Smooth muscle cell of the brain vasculature (primary cell): Measurements from ENCODE around the gene ZNF22.
"Not testable (repeated sequence)": the region's sequence is repeated elsewhere in the genome, so short reads cannot be mapped to it uniquely, and the experiment has no call there.

Experiments used
- DNase-seq: peaks from one replicate; pipeline ENCODE4 v3.0.0-alpha.2; 2012; ENCODE audit warnings: low read depth, low spot score

ZNF22 gene

DNA sequence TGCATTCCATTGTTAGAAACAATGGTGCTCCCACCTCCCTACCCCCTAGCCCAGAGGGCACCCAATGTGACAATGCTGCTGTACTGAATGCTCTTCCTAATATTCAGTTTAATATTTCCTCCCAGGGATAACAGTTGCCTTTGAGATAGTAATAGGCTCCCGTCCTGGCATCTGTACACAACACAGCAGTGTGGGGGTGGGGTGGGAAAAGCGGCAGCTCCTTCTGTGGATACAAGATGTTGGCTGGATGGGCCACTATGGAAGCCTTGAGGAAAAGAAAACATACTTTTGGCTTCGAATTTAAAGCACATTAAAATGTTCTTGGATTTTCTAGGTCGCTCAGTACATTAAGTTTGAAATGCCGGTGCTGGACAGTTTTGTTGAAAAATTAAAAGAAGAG, 9.2 kb upstream of the ZNF22 start:
- no peak for DNase-seq

DNA sequence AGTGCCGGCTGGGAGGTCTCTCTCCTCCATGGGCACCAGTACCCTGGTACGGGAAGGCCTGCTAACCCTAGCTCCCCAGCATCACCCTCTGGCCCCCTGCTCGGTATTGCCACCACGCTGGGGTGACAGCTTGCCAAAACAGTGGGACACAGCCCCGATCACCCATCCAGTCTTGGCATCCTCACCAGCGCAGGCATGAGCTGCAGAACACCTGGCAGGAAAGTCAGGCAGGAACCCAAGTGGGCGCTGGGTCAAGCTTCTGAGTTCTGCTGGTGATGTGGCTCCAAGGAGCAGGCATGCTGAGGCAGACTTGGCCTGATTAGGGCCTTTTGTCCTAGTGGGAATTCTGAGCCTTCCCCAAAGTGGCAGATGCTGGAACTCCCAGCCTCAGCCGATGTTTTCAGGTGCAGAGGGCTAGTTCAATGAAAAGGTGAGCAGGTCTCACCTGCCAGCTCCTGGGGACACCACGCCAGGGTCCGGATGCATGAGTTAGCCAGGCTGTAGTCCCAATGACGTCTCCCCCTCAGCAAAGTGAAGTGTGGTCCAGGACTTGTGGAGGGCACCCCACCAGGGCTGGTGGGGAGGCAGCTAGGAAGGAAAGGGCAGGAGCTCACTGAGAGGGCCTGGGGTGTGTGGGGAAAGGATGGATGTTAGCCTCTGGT, 8.5 kb upstream of the ZNF22 start:
- DNase-seq, result no peak

DNA sequence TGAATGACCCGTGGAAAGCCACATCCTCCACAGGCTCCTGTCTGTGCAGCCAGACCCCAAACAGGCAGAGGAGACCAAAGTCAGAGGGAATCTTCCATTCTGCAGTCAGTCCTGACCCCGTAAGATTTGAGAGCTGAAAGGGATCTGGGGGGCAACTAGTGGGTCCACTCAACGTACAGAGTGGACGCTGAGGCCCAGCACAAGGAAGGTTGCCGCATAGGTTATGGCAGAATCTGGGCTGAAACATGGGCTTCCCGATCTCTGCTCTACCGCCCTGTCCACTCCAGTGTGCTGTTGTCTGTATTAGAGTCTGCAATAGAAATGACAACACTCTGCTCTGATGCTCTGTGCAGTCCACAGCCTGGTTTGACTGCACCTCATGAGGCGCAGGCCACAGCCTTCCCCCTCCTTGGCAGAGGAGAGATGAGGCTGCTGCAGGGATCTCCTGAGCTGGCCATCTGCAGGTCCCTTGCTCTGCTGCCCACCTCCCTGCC, 7.9 kb upstream of the ZNF22 start:
- no peak for DNase-seq

DNA sequence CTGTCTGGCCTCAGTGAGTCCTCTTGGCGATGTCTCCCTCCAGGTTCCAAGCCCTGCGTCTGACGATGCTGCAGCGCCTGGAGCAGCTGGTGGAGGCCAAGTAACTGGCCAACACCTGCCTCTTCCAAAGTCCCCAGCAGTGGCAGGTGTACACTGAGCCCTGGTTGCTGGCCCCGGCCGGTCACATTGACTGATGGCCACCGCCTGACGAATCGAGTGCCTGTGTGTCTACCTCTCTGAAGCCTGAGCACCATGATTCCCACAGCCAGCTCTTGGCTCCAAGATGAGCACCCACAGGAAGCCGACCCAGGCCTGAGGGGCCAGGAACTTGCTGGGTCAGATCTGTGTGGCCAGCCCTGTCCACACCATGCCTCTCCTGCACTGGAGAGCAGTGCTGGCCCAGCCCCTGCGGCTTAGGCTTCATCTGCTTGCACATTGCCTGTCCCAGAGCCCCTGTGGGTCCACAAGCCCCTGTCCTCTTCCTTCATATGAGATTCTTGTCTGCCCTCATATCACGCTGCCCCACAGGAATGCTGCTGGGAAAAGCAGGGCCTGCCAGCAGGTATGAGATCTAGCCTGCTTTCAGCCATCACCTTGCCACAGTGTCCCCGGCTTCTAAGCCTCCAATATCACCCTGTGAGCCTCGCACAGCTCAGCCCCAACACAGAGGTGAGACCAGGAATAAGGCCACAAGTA, 7.3 kb upstream of the ZNF22 start:
- DNase-seq, result no peak

DNA sequence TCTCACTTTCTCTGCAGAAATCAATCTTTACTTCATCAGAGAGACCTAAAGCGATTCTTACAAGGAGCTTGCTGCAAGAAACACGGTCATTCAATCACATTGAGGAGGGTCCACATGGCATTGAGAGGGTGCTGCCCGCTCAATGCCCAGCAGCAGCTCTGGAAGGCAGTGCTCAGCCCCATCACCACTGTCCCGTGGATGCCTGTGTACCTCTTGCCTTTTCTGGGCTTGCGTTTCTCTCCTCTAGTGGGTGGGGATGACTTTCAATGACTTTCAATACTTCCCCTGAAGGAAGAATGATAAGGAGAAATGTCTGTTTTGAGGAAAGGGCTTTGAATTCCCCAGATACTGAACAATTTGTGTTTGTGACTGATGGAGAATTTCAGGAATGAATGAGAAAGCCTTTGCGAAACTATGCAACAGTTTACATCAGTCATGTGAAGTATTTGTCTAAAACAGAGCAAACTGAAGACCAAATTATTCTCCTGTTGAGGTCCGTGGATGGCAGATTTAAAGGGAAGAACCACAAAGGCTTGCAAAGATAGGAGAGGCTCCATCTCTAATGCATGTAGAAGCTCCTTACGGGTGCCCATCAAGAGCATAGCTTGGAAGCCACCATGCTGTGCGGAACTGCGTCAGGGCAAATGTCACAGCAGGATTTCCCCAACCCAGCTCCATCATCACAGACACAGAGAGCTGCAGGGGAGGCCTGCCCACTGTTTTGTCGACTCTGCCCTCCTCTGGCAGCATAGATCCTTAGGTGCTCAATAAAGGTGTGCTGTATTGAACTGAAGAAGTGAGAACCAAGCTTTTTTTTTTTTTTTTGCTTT, 6.6 kb upstream of the ZNF22 start:
- no peak for DNase-seq

DNA sequence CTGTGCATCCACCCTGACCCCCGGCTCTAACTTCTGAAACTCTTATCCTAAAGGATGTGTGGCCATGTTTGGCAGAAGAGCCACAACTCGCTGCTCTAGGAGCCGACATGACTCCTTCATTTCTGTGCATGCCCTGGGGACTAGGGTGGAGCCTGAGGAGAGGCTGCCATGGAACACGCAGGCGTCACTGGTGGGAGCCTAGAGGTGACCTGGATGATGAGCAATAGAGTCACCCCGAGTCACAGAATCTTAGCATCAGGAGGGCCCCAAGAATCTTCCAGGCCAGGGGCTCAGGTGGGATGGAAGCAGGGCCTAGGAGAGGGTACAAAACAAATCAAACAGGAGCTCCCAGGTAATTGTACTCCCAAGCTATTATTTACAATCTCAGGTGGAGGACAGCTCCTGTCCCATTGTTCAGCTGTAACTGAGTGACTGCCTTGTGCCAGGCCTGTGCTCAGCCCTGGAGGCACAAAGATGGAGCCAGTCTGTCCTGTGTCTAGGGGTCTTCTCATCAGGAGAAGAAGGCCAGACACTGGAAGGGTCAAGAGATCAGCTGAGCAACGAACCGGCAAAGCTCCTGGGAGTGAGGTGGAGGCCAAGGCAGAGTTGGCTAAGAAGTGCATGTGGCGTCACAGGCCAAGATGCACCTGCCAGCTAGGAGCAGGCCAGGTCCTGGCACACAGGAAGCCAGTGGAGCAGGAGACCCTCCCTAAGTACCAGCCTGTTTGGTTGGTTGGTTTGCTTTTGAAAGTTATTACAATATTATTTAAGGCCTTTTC, 5.8 kb upstream of the ZNF22 start:
- DNase-seq, result no peak

DNA sequence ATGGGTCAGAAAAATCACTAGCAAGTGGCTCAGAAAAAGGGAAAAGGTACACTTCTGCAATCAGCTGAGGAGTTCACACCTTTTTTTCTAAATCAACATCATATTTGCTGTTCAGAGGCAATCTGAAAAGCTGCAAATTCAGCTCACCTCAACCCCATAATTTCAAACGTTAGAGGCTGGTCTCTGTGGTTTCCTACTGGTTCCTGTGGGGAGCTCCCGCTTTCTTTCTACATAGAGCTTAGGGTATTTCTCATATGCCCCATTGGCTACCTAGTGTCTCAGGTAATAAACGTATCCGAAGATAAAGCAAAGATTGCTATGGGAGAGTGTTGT, 5.2 kb upstream of the ZNF22 start:
- no peak for DNase-seq

DNA sequence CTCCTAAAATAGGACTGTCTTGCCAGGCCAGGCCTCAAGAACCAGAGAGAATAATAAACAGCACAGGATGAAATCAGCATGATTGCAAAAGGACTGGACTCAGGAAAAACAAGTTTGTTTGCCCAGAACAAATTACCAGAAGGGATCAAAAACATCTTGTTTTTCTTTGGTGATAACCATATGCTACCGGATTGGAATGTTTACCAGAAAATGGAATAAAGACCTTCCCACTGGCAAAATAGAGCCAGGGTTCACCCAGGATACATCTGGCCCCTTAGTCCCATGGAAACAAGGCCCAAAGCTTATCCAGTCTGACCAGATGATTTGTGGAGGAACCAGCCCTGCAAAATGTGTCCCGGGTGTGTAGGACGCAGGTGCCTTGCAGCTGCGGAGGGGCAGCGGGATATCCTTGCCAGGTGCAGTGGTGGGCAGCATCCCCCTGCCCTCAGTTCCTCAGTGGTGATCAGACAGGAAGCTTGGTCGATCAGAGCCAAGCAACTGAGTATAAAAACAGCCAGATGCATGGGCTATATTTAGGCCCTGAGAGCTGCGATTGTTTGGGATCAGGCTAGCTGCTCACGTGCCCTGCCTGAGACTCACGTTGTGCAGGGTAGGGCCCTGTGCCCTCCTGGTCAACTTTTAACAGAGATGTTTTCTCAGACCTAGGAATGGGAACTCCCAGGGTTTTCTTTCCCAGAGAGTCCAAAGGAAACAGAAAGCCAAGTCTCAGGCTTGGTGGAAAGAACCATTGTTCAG, 4.6 kb upstream of the ZNF22 start:
- peak; percentile 86 for DNase-seq

DNA sequence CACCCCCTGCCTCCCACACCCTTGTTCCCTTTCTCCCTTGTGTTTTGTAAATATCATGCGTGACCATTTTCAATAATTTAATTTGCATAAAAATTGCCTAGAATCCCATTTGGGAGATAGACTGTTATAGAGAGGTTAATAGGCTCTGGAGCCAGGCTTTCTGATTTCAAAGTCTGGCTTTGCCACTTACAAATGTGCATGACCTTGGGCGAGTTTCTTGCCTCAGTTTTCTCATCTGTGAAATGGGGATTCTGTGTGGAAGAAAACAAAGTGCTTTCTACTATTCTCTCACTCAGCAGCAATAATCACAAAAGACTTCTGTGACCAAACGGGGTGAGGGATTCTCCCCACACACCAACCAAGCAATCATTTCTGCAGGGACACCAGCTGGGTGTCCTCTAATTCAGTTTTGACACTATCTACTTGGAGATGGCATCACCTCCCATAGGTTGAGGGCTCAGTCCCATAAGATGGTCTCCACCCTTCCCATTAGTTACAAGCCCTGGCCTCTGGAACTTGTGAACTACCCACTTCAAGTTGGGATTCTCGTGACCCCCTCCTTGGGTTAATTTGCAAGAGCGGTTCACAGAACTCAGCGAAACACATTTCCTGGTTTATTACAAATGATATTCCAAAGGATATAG, 3.5 kb upstream of the ZNF22 start:
- no peak for DNase-seq

DNA sequence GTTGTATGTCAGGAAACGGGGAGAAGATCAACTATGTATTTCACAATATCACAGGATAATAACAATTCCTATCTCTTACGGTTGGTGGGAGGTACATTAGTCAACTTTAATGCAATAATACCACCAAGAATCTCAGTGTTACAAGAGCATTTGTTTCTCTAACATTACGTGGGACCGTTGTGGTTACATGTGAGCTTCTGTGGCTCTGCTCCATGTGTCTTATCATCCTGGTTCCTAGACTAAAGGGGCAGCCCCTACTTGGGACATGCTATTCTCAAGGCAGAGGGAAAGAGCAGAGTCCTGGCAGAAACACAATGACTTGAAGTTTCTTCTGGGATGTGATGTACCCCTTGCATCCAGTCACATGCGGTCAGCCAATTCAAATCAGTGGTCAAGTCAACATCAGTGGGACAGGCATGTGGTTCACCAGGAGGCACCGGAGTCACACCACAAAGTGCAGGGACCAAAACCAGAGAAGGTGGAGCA, 2.5 kb upstream of the ZNF22 start:
- DNase-seq, result no peak

DNA sequence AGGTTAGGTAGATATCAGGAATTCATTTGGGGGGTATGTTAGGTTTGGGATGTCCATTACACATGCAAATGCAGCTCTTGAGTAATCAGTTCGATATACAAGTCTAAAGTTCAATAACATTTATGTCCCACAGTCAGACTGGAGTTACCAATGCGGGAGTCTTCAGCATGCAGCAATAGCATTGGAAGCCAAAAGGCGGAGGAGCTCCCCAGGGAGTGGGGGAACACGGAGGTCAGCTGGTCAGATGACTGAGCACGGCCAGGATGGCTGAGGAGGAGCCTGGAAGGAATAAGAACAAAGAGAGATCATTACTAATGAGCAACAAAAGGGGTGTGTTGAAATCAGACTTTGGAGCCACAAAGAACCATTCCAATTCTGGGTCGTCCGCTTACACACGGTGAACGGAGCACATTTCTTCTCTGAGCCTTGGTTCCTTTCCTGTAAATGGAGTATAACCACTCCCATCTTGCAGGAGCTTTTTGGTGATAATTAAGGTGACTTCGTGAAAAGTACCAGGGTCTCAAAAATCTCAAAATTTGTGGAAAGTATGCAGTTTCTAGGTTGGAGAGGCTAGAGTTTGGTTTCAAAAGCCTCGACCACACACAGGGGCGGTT, 478 bp upstream of the ZNF22 start:
- no peak for DNase-seq

DNA sequence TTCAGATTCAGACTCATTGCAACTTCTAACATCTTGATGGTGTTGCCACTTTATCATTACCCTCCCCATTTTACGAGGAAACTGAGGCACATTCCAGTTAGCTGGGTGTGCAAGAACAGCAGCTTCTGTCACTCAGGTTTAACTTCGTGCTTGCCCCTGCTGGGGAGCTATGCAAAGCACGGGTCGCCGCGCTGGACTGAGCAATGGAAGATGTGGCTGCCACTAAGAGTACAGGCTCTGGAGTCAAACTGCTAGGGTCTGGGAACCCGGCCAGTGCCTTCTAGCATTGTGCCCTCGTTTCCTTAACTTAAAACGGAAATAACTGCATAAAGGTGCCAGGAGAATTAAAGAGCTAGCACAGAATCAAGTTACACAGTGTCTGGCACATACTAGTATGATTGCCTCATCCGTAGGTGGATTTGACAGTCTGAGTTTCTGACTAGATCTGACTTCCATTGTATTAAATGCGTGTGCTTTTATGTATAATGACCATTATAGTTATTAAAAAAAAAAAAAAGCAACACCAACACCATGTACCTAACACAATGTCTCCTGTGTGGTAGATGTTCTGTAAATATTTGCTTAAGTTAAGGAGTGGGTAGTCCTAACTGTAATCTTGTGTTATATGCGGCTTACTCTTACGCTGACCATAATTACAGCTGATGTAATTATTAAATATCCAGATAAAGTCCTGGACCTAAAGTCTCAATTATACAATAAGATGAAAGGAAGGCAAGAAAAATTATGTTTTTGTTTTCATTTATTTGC, 842 bp downstream of the ZNF22 start:
- DNase-seq, result no peak

DNA sequence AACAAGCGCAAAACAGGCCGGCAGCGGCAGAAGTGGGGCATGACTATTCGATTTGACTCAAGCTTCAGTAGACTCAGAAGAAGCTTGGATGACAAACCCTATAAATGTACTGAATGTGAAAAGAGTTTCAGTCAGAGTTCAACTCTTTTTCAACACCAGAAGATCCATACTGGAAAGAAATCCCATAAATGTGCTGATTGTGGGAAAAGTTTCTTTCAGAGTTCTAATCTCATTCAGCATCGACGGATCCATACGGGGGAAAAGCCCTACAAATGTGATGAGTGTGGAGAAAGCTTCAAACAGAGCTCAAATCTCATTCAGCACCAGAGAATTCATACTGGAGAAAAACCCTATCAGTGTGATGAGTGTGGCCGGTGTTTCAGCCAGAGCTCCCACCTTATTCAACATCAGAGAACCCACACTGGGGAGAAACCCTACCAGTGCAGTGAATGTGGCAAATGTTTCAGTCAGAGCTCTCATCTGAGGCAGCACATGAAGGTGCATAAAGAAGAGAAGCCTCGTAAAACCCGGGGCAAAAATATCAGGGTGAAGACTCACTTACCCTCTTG, 2.8 kb downstream of the ZNF22 start:
- no peak for DNase-seq

DNA sequence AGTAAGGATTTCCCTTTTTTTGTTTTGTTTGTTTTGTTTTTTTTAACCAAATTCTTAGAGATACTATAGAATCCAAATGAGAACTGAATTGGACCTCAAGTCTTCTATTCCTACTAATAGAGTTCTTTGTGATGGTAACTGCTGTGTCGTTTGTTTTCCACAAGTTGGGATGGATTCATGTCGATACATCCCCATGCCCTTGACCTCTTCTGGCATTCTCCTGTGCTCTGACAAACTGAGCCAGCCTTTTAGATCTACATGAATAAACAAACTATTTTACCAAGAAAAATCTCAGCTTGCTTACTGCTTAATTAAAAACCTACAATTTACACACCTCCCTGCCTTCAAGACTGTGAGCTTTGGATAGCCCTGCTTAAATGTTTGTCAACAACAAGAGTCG, 3.9 kb downstream of the ZNF22 start:
- DNase-seq, result no peak

DNA sequence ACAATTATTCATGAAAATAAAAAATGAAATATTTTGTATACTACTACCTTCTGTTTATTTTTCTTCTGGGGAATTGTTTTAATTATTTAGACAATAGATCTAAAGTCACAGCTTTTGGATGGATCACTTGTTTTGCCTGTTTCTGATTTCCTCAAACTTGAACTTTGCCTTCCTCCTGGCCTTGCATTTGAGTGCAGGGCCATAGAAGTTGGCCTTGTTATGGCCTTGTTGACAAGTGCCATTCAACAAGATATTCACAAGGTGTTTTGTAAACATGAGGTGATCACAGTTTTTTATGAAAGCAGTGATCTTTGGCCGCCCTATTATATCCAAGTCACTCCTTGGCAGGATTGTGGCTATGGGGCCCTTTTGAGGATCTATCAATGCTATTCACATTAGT, 4.6 kb downstream of the ZNF22 start:
- no peak for DNase-seq

DNA sequence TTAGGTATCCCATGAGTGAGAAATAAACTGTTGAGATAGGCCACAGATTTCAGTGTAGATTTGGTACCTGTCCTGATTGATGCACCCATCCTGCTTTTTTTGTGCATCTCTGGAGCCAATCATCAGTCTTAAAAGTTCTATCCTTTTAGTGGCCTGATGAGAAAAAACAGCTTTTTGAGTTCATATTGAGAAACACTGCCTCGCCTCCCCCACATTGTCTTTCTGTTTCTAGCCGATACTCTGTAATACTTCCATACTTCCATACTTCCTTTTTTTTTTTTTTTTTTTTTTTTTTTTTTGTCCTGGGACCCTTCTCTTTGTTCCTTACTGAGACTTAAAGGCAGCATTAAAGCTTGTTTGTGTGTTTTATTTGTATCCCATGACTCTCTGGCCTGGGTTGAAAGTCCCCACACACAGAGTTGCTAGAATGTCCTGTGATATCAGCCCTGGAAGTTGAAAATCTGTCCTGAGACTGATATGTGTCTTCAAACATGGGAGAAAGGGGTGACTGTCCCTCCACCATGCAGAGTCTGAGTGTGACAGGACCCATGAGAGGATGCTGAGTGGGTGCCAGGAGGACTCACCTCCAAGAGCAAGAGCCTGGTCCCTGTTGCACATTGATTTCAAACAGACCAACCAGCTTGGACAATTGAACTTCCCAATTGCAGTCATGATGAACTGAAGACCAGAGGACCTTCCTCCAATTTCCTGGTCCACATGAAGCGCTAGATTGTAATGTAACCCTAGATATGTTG, 5.7 kb downstream of the ZNF22 start:
- DNase-seq, result no peak

DNA sequence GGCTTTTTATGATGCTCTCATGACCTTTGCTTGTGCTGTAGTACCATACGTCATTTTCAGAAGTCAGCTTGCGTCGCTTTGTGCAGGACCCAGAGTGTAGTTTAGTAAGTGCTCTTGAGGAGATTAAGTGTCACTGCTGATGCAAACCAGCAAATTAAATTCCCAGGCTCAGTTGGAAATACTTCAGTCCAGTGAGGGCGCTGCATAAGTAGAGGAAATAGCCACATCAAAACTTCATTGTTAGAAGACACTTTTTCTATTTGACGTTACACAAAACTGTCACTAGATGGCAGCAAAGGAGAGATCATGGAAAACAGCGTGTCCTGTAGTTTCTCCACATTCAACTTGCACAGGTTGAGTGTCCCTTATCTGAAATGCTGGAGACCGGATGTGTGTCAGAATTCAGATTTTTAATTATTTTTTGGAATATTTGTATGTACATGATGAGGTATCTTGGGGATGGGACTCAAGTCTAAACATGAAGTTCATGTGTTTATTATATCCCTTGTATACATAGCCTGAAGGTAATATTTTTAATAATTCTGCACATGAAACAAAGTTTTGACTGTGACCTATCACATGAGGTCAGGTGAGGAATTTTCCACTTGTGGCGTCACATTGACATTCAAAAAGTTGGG, 7.9 kb downstream of the ZNF22 start:
- peak; percentile 62 for DNase-seq

DNA sequence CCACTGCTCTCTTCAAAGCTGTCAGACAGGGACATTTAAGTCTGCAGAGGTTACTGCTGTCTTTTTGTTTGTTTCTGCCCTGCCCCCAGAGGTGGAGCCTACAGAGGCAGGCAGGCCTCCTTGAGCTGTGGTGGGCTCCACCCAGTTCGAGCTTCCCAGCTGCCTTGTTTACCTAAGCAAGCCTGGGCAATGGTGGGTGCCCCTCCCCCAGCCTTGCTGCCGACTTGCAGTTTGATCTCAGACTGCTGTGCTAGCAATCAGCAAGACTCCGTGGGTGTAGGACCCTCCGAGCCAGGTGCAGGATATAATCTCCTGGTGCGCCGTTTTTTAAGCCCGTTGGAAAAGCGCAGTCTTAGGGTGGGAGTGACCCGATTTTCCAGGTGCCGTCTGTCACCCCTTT, 13.8 kb downstream of the ZNF22 start:
- DNase-seq, result not testable (repeated sequence)
